Activated CD4-positive, alpha-beta T cell treated with anti-CD3 and anti-CD28 coated beads, Interleukin-2, amount 10 ng/mL, durations not matched to agents 24 days and 14 days (primary cell): Measurements from ENCODE around the gene FGFR3. TPM values are rescaled to one million over a fixed set of nuclear protein-coding genes. Genes with fewer than 3 reads are reported as not detected.

Source experiments
- DNase-seq: peaks from one replicate; pipeline ENCODE4 v3.0.0; 2022
- H3K27ac Mint-ChIP-seq: one replicate; pipeline ENCODE4 v1.8.0; 2022; ENCODE audit warnings: mild to moderate bottlenecking, mixed read lengths
- H3K27me3 Mint-ChIP-seq: one replicate; pipeline ENCODE4 v1.8.0; 2022; ENCODE audit warnings: mixed read lengths
- H3K36me3 Mint-ChIP-seq: one replicate; pipeline ENCODE4 v1.8.0; 2022; ENCODE audit warnings: low read depth, mild to moderate bottlenecking, mixed read lengths
- H3K4me1 Mint-ChIP-seq: one replicate; pipeline ENCODE4 v1.8.0; 2021; ENCODE audit warnings: mixed read lengths
- H3K4me3 Mint-ChIP-seq: one replicate; pipeline ENCODE4 v1.8.0; 2022; ENCODE audit warnings: mild to moderate bottlenecking, moderate library complexity, mixed read lengths
- H3K9me3 Mint-ChIP-seq: one replicate; pipeline ENCODE4 v1.8.0; 2021; ENCODE audit warnings: mixed read lengths
- intact Hi-C: fragments of 100-400 bp; cut with micrococcal nuclease; formaldehyde crosslinking; loops from one replicate; pipeline ENCODE4 v1.15.1; 2023
- total RNA-seq: library from RNA; stranded (reverse); gene quantifications from 2 replicates; pipeline ENCODE4 v1.2.3, GENCODE V29; 2022

FGFR3 gene
- total RNA-seq, 1 donor from 2014 or later: 0.30 TPM

DNA sequence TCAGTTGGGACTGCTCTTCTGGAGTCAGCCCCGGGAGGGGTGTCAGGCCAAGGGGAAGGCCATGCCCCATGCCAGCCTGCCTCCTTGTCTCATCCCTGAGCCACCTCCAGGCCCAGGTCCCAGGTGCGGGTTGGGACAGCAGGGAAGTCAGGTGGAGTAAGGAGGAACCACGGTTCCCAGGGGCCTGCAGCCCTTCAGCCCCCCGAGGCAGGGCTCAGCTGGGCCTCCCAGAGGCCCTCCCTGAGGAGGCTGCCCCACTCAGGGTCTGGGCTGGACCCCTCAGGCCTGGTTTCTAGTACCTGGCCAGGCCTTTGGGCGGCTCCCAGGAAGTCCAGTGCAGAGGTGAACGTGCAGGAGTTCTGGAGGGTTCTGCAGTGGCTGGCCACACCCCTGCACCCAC lies 23.4 kb upstream of the FGFR3 start:
- Mint-ChIP-seq H3K27me3 (peaks cover 16% of the 10 kb centered on the region), H3K4me3 (no peak overlapping the region), H3K9me3 (no peaks in the 10 kb centered on the region), H3K36me3 (no peaks in the 10 kb centered on the region), H3K27ac (no peak overlapping the region), H3K4me1 (peaks cover 4% of the 10 kb centered on the region)
- intact Hi-C loops: no loop called here
- no peak for DNase-seq

DNA sequence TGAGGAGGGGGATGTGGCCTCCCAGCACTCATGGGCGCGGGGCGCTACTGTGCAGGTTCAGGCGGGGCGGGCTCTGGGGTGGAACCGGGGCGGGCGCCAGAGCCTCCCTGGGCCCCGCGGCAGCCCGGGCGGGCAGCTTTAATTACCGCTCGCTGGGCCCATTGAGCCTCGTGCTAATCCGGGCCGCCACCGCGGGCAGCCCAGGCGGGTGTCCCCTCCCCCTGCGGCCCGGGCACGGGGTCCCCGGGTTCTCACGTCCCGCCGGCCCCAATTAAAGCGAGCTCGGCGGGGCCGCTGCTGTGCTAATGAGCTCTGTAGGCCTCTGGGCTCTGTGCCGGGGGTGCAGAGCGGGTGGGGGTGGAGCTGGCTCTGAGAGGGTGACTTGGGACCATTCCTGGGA lies 22.8 kb upstream of the FGFR3 start:
- no peaks in the 10 kb centered on the region for H3K36me3 Mint-ChIP-seq
- H3K27me3 Mint-ChIP-seq: peaks cover 12% of the 10 kb centered on the region
- no peaks in the 10 kb centered on the region for H3K9me3 Mint-ChIP-seq
- no peak overlapping the region for H3K27ac Mint-ChIP-seq
- peaks cover 4% of the 10 kb centered on the region for H3K4me1 Mint-ChIP-seq
- no peak for DNase-seq
- intact Hi-C loops: no loop called here
- no peak overlapping the region for H3K4me3 Mint-ChIP-seq

DNA sequence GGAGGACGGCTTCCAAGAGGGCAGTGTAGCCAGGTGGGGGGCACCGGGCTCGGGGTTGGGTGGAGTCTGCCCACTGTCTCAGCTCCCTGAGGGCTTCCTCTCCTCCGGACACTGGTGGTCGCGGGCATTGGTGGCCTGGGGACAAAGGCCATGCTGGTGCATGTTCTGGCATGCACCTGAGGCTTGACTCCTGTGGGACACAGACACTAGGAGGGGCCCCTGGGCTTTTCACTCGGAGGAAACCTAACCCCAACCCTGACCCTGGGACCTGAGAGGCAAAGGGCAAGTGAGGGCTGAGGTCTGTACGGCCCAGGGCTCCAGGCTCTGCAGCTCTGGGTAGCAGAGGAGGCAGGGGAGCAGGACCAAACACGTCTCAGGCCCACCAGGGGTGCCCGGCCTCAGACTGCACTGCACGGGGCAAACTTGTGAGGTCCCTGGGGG lies 22.3 kb upstream of the FGFR3 start:
- intact Hi-C loops: no loop called here
- Mint-ChIP-seq H3K9me3 (no peaks in the 10 kb centered on the region), H3K4me3 (no peak overlapping the region), H3K27ac (no peak overlapping the region), H3K4me1 (peaks cover 2% of the 10 kb centered on the region), H3K27me3 (peaks cover 8% of the 10 kb centered on the region), H3K36me3 (no peaks in the 10 kb centered on the region)
- DNase-seq: no peak

DNA sequence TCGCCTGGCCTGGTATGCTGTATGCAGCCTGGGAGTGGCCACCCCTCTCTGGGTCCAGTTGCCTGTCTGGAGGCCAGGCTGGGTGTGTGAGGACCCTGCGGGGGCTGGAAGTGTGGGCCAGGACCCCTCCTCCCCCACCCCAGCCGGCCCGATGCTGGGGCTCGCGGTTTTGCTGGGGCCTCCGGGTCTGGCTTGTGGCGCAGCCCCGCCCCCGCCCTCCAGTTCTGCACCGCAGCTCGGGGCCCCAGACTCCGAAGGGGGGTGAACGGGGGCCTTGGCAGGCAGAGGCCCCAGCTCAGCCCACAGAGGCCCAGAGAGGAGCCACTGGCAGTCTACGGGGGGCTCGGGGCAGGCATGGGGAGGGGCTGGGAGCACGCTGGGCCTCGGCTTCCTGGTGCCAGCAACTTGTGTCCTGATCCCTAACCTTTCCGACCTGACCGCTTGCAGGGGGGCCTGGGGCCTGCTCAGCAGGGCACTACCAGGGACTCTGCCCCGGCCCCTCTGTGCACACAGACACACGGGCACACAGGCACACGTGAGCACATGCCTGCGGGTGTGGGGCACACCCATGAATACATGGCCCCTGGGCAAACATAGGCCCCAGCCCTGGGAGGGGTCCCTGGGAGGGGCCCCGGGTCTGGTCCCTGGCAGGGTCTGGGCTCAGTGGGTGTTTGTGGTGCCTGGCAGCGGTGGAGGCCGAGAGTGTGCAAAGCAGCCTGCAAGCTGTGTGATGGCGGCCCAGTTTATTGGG lies 21.4 kb upstream of the FGFR3 start:
- Mint-ChIP-seq H3K4me3 (no peak overlapping the region), H3K4me1 (peaks cover 2% of the 10 kb centered on the region), H3K36me3 (no peaks in the 10 kb centered on the region), H3K27ac (no peak overlapping the region), H3K27me3 (peaks cover 8% of the 10 kb centered on the region), H3K9me3 (no peaks in the 10 kb centered on the region)
- intact Hi-C loops: no loop called here
- DNase-seq: no peak

DNA sequence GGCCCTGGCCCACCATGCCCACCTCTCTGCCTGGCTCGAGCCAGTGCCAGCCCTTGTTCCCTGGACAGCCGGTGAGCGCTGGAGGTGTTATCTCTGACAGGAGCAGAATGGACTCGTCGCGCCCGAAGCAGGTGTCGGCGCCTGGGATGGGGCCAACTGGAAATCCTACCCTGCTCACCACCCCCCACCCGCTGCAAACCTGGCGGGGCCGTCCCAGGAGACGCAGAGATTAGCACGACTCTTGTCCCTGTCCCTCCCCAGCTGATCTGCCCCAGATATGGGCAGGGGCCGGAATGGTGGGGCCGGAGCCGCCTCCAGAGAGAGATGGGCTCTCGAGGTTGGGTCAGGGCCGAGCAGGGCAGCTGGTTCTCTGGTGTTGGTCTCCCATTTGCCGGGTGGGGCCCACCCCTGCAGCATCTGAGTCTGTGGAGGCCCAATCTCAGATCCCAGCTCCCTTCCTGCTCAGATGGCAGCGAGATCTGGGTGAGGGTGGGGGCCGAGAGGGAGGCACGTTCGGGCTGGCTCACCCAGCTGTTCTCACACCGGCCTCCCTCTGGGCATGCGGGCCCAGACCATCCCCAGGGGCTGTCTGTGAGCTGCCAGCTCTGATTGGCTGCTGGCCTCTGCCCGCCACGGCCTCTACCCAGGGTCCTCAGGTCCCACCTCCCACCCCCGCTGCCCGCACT lies 20.1 kb upstream of the FGFR3 start:
- Mint-ChIP-seq H3K27ac (no peak overlapping the region), H3K27me3 (peaks cover 5% of the 10 kb centered on the region), H3K4me3 (no peak overlapping the region), H3K36me3 (no peaks in the 10 kb centered on the region), H3K4me1 (peaks cover under 1% of the 10 kb centered on the region), H3K9me3 (no peaks in the 10 kb centered on the region)
- intact Hi-C loops: no loop called here
- no peak for DNase-seq

DNA sequence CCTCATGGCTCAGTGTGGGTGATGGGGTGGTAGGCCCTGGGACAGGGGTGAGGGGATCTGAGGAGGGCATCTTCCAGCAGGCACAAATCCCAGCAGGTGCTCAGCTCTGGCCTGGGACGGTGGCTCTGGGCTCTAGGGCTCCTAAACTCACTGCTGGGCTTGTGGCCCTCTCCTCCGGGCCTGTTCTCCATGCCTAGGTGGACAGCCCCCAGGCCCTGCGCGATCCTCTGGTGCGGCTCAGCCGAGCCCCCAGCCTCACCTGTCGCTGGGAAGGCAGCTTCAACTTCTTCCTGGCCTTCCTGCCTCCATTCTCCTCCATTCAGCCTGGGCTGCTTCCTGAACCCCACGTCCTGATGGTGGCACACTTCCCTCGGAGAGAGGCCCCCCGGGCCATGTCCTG lies 19.3 kb upstream of the FGFR3 start:
- H3K27ac Mint-ChIP-seq: no peak overlapping the region

DNA sequence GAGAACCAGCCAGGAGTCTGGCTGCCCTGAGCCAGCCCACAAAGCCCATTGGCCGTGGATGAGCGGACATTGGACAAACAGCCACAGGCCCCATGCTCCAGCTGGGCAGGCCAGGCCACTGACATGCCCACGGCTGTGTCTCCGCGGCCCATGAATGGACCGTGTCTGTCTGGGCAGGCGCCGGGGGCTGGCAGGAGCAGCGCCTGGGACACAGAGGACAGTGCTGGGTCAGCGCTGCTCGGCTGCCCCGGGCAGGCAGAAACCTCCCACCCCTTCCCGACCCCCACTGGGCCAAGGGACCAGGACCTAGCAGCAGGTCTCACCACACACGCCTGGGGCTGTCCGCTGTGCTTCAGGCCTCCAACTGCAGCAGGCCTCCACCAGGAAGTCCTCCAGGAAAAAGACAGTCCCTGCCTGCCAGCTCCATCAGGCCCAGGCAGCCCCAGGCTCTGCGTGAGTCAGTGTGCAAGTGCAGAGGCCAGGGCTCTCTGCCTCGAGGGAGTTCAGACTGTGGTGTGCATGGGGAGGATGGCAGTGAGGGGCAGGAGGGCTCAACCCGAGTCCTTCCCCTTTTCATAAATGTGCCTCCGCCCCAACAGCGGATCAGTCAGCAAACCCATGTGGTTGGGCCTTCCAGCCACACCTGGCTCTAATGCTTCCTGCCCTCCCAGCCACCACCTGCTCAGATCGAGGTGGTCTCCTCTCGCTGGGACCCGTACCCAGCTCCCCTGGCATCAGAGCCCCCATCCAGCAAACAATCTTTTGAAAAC lies 17.2 kb upstream of the FGFR3 start:
- DNase-seq: no peak
- no peak overlapping the region for H3K4me3 Mint-ChIP-seq
- H3K9me3 Mint-ChIP-seq: no peaks in the 10 kb centered on the region
- no peaks in the 10 kb centered on the region for H3K36me3 Mint-ChIP-seq
- no peaks in the 10 kb centered on the region for H3K4me1 Mint-ChIP-seq
- H3K27ac Mint-ChIP-seq: no peak overlapping the region
- no peaks in the 10 kb centered on the region for H3K27me3 Mint-ChIP-seq
- intact Hi-C loops: no loop called here

More for the DNA sequence above, 19.3 kb upstream of the FGFR3 start:
- Mint-ChIP-seq H3K36me3 (no peaks in the 10 kb centered on the region), H3K4me1 (no peaks in the 10 kb centered on the region), H3K27me3 (no peaks in the 10 kb centered on the region), H3K4me3 (no peak overlapping the region), H3K9me3 (no peaks in the 10 kb centered on the region)
- no peak for DNase-seq
- intact Hi-C loops: no loop called here

DNA sequence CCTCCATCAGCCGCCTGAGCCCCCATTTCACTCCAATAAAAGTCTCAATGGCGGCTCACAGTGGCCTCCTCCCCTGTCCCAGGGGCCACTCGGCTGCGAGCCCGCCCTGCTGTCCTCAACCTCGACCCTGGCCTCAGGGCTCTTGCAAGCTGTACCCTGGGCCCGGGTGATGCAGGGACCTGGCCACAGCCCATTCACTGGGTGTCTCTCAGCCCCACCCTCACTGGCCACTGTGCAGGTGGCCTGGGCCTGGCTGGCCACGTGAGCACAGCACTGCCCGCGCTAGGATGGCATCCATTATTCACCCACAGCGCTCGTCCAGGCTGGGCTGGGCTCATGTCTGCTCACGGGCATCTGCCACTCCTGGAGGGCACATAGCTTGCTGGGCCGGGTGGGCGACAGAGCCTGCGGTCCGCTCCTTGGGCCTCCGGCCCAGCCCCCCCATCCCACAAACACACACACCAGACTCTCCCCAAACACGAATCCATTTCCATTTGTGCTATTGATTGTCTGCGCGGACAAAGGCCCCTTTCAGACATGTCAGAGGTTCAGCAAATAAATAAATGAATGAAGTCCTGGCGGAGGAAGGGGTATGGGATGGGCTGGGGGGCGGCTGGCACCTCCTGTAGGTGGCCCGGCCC lies 16.5 kb upstream of the FGFR3 start:
- intact Hi-C loops: no loop called here
- Mint-ChIP-seq H3K36me3 (no peaks in the 10 kb centered on the region), H3K4me1 (no peaks in the 10 kb centered on the region), H3K27ac (no peak overlapping the region), H3K9me3 (no peaks in the 10 kb centered on the region), H3K4me3 (no peak overlapping the region), H3K27me3 (no peaks in the 10 kb centered on the region)
- DNase-seq: no peak

DNA sequence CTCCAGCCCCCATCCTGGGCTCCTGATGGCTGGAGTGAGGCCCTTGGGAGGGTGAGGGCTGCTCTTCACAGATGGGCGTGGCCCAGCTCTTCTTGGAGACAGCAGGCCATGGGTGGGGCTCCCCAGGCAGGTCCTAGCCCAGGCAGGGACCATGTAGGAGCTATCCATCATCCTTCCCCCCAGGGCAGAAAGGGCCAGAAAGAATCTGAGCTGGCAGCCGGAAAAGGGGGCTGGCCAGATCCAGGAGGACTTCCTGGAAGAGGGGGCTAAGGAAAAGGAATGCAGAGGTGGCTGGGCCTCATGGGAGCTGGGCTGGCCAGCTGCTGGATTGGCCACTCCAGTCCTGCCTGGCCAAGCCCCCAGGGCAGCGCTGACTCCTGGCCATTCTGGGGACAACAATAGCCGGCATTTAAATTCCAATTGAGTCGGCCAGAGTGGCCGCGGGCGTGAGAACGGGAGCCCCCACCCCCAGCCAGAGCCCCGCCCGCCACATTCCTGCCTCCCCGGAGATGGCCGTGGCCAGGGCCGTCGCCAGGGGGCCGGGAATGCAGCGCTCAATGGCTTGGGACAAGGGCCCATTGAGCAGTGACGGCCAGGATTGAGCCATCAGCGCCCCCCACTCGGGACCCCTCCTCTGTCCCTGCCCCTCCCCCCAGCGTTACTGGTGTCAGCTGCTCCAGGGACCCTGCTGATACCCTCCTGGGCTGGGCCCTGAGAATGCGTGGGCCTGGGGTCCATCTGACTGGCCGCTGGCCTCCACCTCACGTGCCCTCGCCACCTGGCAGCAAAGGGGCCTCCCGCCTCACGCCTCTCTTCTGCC lies 15.1 kb upstream of the FGFR3 start:
- H3K9me3 Mint-ChIP-seq: no peaks in the 10 kb centered on the region
- intact Hi-C loops: no loop called here
- H3K4me3 Mint-ChIP-seq: no peak overlapping the region
- no peaks in the 10 kb centered on the region for H3K27me3 Mint-ChIP-seq
- H3K36me3 Mint-ChIP-seq: no peaks in the 10 kb centered on the region
- H3K4me1 Mint-ChIP-seq: no peaks in the 10 kb centered on the region
- H3K27ac Mint-ChIP-seq: no peak overlapping the region
- no peak for DNase-seq

DNA sequence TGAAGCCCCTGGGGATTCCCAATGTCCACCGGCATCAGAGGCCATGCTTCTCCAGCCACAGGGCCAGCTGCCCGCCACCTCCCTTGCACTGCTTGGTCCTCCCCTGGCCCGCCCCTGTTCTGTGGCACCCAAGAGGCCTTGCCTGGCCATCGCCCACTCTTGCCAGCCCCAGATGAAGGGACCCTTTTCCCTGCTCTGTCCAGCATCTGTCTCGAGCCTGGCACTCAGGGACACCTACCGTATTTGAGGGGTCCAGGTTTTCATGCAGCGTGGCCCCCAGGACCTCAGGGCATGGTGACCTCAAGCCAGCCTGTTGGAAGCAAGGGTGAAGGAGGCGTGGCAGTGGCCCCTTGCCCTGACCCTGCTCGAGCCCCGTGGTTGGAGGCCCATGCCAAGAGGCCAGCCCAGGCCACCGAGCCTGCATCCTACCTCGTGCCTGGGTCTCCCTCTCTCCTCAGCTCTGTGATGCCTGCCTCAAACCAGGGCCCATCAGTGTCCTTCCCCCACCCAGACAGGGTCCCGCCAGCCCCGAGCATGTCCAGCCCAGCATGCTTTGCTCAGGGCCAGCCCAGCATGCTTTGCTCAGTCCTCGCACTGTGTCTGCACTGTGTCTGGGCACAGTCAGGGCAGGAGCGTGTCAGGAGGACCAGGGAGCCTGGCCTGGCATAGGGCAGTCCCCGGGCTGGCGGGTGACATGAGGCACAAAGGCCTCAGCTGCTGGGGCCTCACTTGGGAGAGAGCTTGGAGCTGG lies 14.3 kb upstream of the FGFR3 start:
- no peaks in the 10 kb centered on the region for H3K9me3 Mint-ChIP-seq
- no peak overlapping the region for H3K27ac Mint-ChIP-seq
- no peaks in the 10 kb centered on the region for H3K27me3 Mint-ChIP-seq
- intact Hi-C loops: no loop called here
- DNase-seq: no peak
- no peaks in the 10 kb centered on the region for H3K4me1 Mint-ChIP-seq
- no peak overlapping the region for H3K4me3 Mint-ChIP-seq
- H3K36me3 Mint-ChIP-seq: no peaks in the 10 kb centered on the region

DNA sequence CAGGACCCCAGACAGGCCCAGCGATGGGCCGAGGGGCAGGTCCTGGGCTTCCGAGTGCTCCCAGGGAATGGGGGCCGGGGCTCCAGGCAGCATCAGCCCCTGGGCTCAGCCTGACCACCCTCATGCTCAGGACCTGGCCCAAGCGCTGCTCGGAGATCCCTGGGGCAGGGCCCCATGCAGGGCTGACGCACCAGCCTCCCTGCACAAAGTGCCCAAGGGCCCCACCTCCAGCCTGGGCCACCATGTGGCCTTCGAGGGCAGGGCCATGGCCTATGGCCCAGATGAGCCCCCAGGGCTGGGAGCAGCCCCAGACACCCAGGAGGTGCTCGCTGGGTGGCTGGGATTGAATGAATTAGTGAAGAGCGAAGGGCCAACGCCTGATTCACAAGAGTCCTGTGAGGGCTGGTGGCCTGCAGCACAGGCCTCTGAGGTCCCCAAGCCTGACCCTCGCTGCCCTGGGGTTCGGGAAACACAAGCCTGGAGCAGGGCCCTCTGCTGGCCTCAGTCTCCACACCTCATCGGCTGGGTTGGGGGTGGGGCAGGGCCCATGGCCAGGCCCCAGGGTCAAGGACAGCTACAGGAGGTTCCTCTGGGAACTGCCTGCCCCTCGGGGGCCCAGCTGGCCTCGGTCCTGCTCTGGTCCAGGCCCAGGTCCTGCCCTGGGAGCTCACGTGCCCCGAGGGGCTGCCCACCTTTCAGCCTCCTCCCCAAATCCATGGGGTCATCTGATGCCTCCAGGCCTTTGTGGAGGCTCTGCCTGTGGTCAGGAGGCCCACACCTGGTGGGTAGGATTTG lies 13.3 kb upstream of the FGFR3 start:
- Mint-ChIP-seq H3K36me3 (no peaks in the 10 kb centered on the region), H3K27ac (no peak overlapping the region), H3K4me1 (no peaks in the 10 kb centered on the region), H3K27me3 (no peaks in the 10 kb centered on the region), H3K4me3 (no peak overlapping the region), H3K9me3 (no peaks in the 10 kb centered on the region)
- no peak for DNase-seq
- intact Hi-C loops: no loop called here

DNA sequence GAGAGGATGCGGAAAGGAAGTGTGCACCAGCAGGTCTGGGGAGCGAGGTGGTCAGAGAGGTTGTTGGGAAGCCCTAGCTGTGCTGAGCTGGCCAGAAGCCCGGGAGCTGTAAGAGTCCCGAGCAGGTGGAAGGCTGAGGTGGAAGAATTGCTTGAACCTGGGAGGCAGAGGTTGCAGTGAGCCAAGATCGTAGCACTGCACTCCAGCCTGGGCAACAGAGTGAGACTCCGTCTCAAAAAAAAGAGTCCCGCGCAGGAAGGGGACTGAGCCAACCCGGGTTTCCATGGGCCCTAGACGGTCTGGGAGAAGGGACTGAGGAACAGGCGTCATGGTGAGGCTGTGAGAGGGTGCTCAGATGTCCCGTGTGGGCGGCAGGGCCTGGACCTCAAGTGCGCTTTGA lies 12.7 kb upstream of the FGFR3 start:
- Mint-ChIP-seq H3K4me3 (no peak overlapping the region), H3K27me3 (no peaks in the 10 kb centered on the region), H3K4me1 (no peaks in the 10 kb centered on the region), H3K9me3 (no peaks in the 10 kb centered on the region), H3K36me3 (no peaks in the 10 kb centered on the region), H3K27ac (no peak overlapping the region)
- intact Hi-C loops: no loop called here
- DNase-seq: no peak
